HG02642 (cell line): ENCODE results near the gene SLCO2A1.

Experiments
- ATAC-seq: cut with Tn5 transposase; IDR thresholded peaks from one replicate; pipeline ENCODE4 v1.9.1; 2021; ENCODE audit warnings: mild to moderate bottlenecking; ENCODE audit not compliant: unreplicated experiment, poor library complexity

The SLCO2A1 gene

GRCh38 chr3:133937061-133937686, 92.6 kb downstream of the SLCO2A1 start:
- ATAC-seq: no peak

GRCh38 chr3:133935843-133936769, 93.6 kb downstream of the SLCO2A1 start:
- no peak for ATAC-seq

DNA sequence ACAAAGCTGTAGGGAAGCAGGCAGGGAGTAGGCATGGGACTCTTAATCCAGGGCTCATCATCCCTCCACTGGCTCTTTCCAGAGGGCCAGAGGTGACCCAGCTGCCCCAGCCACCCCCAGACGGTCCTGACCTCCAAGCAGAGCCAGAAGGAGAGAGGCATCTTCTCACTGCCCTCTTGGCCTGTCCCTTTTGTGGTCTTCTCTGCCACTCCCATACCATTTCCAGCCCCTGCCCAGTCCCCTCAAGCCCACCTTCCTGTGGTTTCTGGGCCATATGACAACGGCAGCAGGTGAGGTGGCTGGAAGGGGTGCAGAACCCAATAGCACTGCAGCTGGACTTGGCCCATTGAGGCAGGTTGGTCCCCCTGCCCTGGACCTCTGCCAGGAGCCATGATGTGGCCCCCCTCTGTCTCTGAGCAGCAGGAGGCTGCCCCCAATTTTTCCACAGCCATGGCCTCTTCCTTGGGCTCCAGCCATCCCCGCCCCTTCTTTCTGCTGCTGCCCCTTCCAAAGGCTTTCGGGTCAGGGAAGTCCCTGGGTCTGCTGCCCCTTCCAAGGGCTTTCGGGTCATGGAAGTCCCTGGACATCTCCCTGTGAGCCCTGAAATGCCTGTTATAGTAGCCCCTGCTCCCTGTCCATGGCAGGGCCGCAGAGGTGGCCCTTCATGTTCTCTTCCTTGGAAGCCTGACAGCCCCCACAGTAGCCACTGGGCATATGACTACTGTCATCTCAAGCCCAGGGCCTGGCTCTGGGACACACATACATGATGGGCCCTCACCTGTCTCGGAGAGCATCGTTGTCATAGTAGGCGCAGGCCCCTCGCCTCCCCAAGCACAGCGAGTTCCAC, 94.5 kb downstream of the SLCO2A1 start:
- no peak for ATAC-seq

- no peak for ATAC-seq
Measured at GRCh38 chr3:133934073-133934970, 95.4 kb downstream of the SLCO2A1 start.

DNA sequence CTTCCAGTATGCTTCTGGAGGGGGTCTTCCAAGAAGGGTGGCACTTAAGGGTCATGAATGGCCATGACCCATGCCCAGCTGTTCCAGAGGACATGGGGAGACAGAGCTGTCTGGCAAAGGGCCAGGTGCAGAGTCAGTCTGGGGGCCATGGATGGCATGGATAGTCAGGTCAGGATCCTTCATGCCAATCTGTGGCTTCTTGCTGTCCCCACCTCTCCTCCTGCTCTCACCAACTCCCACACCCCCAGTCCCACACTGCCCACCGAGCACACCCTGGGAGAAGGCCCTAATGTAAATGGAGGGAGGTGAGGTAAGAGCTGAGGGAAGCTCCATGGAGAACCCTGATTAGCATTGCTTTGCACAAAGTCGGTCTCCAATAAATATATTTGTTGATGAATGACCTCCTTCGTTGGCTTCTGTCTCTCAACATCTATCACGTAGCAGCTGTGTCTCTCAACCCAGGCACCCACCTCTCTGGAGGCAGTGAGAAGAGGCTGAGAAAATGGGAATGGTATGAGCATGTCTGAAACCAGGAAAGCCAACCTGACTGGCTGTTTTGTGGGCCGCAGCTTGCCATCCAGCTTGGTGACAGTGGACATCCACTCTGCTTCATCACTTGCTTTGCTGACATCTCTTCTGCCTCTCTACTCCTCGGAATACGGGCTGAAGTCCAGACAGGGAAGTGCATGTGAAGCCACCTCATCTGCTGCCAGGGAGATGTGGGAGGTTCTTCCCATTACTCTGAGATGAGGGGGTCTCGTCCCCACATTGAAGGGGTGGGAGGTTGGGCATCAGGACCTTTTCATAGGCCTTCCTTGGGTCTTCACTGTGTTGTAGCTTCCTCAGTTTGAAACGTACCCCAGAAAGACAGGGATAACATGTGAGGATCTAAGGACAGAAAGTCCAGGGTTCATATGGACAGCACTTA, 96.4 kb downstream of the SLCO2A1 start:
- no peak for ATAC-seq

- ATAC-seq: no peak
Measured at GRCh38 chr3:133932009-133932408, 97.7 kb downstream of the SLCO2A1 start.

DNA sequence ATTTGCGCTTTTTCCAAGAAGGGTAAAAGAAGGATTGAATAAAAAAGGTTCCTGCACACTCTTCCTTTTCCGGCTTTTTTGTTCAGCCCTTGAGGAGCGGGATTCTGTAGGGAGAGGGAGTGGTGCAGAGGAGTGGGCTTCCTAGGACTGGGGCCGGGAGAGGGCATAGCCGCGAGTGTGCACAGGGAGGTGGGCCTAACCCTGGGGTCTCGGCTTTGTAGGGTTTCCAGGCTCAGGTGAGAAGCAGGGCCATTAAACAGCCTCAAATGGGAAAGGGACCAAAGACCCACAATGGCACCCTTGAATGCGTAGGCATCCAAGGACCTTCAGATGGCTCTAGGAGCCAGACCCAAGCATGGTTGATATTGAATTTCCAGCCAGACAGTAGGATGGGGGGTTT, 98.6 kb downstream of the SLCO2A1 start:
- no peak for ATAC-seq

GRCh38 chr3:133930341-133930933, 99.3 kb downstream of the SLCO2A1 start:
- ATAC-seq: no peak

- ATAC-seq: no peak
Measured at GRCh38 chr3:133928903-133929607, 100.7 kb downstream of the SLCO2A1 start.

GRCh38 chr3:133928136-133928893, 101.4 kb downstream of the SLCO2A1 start:
- ATAC-seq: no peak

GRCh38 chr3:133927540-133928066, 102.1 kb downstream of the SLCO2A1 start:
- peak; percentile 82 for ATAC-seq

DNA sequence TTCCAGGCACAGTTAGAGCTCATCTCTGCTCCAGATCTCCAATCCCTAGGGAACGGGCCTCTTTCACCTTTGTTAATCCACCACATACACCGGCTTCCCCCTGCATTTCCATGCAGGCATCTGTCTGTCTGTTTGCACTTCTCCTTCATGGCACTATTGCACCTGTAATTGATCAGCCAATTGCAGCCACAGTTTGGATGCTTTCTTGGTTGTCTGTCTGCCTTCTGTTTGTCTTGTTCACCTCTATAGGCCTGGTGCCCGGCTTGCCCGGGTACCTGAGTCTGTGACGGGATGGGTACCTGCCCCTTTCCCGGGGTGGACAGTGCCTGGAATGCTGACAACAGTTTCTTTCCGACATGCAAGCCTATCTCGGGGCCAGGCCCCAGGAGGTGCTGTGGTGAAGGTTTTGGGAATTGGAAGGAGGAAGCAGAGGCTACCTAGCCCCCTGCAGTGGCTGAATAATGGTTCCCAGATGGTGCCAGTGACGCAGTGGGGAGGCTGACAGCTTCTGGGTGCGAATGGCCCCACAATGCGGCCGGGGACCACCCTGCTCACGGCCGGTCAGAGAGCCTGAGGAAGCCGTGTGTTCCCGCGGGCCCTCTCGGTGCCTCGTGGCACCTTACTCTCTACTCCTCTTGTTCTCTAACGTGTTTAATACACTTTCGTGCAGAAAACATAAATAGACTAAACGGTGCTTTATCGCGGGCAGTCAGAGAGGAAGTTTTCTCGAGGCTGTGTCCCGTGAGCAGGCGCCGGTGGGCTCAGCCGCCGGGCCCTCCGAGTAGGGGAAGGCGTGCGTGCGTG, 102.8 kb downstream of the SLCO2A1 start:
- ATAC-seq: peak; percentile 24

DNA sequence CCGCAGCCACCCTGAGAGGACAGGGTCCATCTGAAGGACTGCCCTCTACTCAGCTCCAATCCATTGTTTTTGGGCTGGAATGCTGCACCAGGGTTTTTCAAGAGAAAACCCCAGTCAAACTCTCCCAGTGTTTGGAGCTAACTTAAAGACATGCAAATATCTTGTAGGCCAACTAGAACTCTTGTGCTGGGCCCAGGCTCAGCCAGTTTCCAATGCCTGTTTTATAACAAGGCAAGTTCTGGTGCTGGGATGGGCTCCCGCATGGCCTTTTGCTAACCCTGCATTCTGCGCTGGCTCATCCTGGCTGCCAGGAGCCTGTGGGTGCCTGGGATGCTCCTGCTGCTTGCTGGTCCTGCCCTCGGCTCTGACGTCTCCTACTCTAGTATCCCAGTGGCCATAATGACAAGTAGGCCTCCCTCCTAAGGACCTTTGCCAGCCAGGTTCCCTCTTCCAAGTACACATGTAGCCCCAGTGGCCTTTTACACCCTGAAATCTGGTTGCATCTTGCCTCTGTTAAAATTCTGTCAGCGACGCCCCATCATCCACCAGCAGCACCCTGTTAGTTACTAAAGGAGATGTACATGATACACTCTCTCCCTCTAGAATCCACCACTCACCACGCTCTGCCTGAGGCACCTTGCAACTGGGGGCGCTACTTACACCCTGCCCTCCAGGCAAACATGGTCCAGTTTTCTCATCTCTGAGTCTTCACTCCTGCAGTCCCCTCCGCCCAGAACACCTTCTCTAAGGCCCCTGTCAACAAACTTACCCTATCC, 103.6 kb downstream of the SLCO2A1 start:
- no peak for ATAC-seq

- ATAC-seq: no peak
Measured at GRCh38 chr3:133924041-133924440, 105.7 kb downstream of the SLCO2A1 start.

- ATAC-seq: no peak
Measured at GRCh38 chr3:133921592-133921991, 108.1 kb downstream of the SLCO2A1 start.
